Neutrophil (primary cell): ENCODE measurements around the gene SHTN1.

Source experiments
- H3K27ac ChIP-seq: fragments of 200-600 bp; sonication (generic); 2 replicates; pipeline ENCODE4 v1.5.1; 2016; ENCODE audit warnings: mild to moderate bottlenecking, moderate library complexity
- H3K27me3 ChIP-seq: fragments of 200-600 bp; sonication (generic); 2 replicates; pipeline ENCODE4 v1.6.0; 2016; ENCODE audit warnings: mild to moderate bottlenecking
- H3K36me3 ChIP-seq: fragments of 200-600 bp; sonication (generic); 2 replicates; pipeline ENCODE4 v1.5.1; 2017
- H3K4me1 ChIP-seq, 2 experiments: fragments of 200-600 bp in 1 of 2; sonication (generic) in 1 of 2; 1 replicate in 1 of 2; 2 replicates in 1 of 2; pipeline versions ENCODE4 v1.5.1 to v1.6.1; 2013 to 2016; ENCODE audit warnings: low read depth in 1 of 2, low read length in 1 of 2, mild to moderate bottlenecking in 1 of 2, moderate library complexity in 1 of 2; ENCODE audit not compliant: control insufficient read depth in 1 of 2, insufficient read depth in 1 of 2
- H3K4me3 ChIP-seq, 2 experiments: fragments of 200-600 bp in 1 of 2; sonication (generic) in 1 of 2; 1 replicate in 1 of 2; 2 replicates in 1 of 2; pipeline ENCODE4 v1.5.1; 2013 to 2016; ENCODE audit warnings: low read depth in 1 of 2, low read length in 1 of 2, mild to moderate bottlenecking in 1 of 2, moderate library complexity in 1 of 2
- H3K9me3 ChIP-seq: fragments of 200-600 bp; sonication (generic); 2 replicates; pipeline ENCODE4 v1.5.1; 2016
- TF ChIP-seq, protein P1 (sequence below): fragments of 200-600 bp; sonication (generic); IDR thresholded peaks from 2 replicates; pipeline ENCODE4 v1.5.1; 2016; ENCODE audit warnings: antibody characterized with exemption

SHTN1 gene

DNA sequence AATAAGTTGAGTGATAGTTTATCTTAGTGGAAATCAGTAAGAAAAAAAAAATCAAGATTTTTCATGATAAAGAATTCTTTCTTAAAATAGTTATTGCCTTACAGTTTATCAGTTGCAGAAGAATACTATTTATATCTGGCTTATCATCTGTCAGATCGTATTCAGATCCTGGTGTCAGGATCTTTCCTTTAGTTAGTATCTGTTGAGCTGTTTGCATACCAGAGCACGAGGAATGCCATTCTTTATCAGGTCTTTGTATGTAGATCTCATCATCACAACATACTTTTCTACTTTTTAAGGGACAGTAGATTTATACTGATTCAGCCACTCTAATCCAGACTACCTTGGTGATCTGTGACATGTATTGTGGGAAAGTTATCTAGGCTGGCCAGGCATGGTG is 143.2 kb downstream of the SHTN1 start:
- no peak overlapping the region for H3K4me3 ChIP-seq
- H3K27ac ChIP-seq: no peak overlapping the region
- peaks cover 13% of the 10 kb centered on the region for H3K27me3 ChIP-seq
- no peaks in the 10 kb centered on the region for H3K36me3 ChIP-seq
- H3K9me3 ChIP-seq: no peaks in the 10 kb centered on the region
- no peaks in the 10 kb centered on the region for H3K4me1 ChIP-seq
- TF ChIP-seq, protein P1, sequence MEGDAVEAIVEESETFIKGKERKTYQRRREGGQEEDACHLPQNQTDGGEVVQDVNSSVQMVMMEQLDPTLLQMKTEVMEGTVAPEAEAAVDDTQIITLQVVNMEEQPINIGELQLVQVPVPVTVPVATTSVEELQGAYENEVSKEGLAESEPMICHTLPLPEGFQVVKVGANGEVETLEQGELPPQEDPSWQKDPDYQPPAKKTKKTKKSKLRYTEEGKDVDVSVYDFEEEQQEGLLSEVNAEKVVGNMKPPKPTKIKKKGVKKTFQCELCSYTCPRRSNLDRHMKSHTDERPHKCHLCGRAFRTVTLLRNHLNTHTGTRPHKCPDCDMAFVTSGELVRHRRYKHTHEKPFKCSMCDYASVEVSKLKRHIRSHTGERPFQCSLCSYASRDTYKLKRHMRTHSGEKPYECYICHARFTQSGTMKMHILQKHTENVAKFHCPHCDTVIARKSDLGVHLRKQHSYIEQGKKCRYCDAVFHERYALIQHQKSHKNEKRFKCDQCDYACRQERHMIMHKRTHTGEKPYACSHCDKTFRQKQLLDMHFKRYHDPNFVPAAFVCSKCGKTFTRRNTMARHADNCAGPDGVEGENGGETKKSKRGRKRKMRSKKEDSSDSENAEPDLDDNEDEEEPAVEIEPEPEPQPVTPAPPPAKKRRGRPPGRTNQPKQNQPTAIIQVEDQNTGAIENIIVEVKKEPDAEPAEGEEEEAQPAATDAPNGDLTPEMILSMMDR: no peak

GRCh38 chr10:116857156-116857555 is 147.8 kb downstream of the SHTN1 start:
- no peak overlapping the region for H3K4me3 ChIP-seq
- no peaks in the 10 kb centered on the region for H3K9me3 ChIP-seq
- H3K4me1 ChIP-seq: no peaks in the 10 kb centered on the region
- no peak overlapping the region for H3K27ac ChIP-seq
- H3K36me3 ChIP-seq: no peaks in the 10 kb centered on the region
- TF ChIP-seq, protein P1: no peak
- H3K27me3 ChIP-seq: peaks cover 20% of the 10 kb centered on the region

GRCh38 chr10:116853701-116854100 is 151.3 kb downstream of the SHTN1 start:
- Histone ChIP-seq H3K4me1 (no peaks in the 10 kb centered on the region), H3K27me3 (peaks cover 49% of the 10 kb centered on the region), H3K27ac (no peak overlapping the region), H3K36me3 (no peaks in the 10 kb centered on the region), H3K9me3 (no peaks in the 10 kb centered on the region), H3K4me3 (no peak overlapping the region)
- TF ChIP-seq, protein P1: no peak

- no peaks in the 10 kb centered on the region for H3K36me3 ChIP-seq
- H3K4me1 ChIP-seq: no peaks in the 10 kb centered on the region
- H3K4me3 ChIP-seq: no peak overlapping the region
- H3K27ac ChIP-seq: no peak overlapping the region
- no peaks in the 10 kb centered on the region for H3K9me3 ChIP-seq
- TF ChIP-seq, protein P1: no peak
- H3K27me3 ChIP-seq: peaks cover 51% of the 10 kb centered on the region
Measured at GRCh38 chr10:116853287-116853686, 151.7 kb downstream of the SHTN1 start.

- Histone ChIP-seq H3K4me1 (no peaks in the 10 kb centered on the region), H3K27me3 (peaks cover 55% of the 10 kb centered on the region), H3K9me3 (no peaks in the 10 kb centered on the region), H3K36me3 (no peaks in the 10 kb centered on the region), H3K4me3 (no peak overlapping the region), H3K27ac (no peak overlapping the region)
- TF ChIP-seq, protein P1: no peak
Measured at GRCh38 chr10:116852246-116852645, 152.7 kb downstream of the SHTN1 start.

DNA sequence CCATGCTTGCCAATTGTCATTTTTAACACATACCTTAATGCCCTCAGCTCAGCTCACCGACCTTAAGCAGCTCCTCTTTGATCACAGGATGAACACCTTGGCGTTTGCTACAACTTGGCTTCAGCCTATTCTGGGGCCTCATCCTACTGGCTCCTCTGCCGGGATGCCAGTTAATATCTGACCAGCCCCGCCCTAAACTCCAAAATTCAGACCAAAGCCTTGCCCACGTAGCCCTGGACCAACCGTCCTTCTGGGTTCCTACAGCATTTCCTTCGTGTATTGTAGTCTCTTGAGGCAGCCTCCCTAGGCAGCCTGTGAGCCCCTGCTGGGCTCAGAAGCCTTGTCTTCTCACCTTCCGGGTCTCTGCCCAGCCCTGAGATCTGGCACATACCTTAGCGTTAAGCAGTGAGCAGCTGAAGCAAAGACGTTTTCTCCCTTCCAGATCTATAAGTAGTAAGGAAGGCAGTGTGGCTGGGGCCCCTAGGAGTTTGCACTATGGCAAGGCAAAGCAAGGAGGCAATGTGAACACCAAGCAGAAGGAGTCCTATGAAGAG is 154.9 kb downstream of the SHTN1 start:
- H3K9me3 ChIP-seq: no peaks in the 10 kb centered on the region
- no peaks in the 10 kb centered on the region for H3K4me1 ChIP-seq
- H3K27me3 ChIP-seq: peaks cover 77% of the 10 kb centered on the region
- H3K36me3 ChIP-seq: no peaks in the 10 kb centered on the region
- no peak overlapping the region for H3K27ac ChIP-seq
- TF ChIP-seq, protein P1: no peak
- no peak overlapping the region for H3K4me3 ChIP-seq
